Epidermal melanocyte (primary cell): Measurements from ENCODE around the gene GNAT2.

Experiments used
- DNase-seq: peaks from one replicate; pipeline ENCODE4 v3.0.0; 2011; ENCODE audit warnings: low spot score; ENCODE audit not compliant: insufficient read length

Gene GNAT2

DNA sequence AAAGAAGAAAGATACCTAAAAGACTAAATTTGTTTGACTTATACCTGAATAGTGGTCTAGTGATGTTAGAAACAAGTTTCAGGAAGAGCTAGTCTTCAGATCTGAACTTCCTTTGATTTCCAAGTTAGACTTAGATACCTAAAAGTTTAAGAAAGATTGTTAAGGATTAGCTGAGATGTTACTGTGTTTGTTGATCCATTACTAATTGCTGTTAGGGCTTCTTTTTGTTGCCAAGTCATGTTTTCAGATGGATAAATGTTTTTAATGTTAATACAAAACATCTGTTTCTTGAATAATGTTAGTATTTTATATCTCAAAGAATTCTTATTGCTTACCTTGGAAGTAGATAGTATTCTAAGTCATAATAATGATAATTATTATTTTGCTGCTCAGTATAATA is 59.4 kb downstream of the GNAT2 start:
- DNase-seq, result no peak

DNA sequence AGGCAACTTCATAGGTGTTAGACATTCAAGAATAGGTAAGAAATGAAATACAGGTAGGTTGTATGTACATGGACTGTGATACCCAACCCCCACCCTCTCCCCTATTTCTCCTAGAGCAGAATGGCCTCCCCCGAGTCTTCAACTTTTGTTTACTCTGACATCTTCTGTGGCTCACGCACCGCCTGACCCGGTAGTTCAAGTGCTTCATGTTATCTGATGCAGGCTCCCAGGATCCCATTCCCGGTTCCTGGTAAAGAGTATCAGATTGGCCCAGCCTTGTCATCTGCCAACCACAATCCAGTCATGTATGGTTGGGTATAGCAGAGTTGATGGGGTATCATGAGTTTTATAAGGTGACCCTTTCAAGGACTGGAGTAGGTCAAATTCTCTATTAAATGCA is 61.9 kb downstream of the GNAT2 start:
- DNase-seq, result no peak

DNA sequence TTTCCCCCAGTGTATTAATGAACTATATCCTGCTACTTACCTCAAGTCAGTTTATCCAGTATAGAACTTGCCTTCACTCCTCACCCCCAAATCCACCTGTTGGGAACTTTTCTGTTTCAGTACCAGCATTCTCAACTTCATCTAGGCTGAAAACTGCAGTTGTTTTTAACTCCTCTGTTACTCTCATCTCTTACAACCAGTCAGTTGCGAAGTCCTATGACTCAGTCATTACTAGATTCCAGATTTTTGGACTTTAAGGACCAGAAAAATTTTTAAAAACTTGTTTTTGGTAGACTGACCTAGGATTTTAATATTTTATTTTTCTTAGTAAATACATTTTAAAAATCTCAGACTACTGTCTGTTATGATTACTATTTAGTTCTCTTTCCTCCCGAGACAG is 62.9 kb downstream of the GNAT2 start:
- DNase-seq, result no peak
